NCI-H2029 treated with DMSO at 0.1 percent for 48 hours (cell line): ENCODE measurements around the gene TOM1L2.
"Not testable (repeated sequence)": the region's sequence is repeated elsewhere in the genome, so short reads cannot be mapped to it uniquely, and the experiment has no call there.

ENCODE experiments used
- DNase-seq: peaks from one replicate; lab custom pipeline; 2025; lab: John Stamatoyannopoulos, UW

Gene TOM1L2

GRCh38 chr17:17943281-17943984 is 28.8 kb downstream of the TOM1L2 start:
- DNase-seq = no peak

- DNase-seq = no peak
Measured at GRCh38 chr17:17942846-17943245, 29.4 kb downstream of the TOM1L2 start.

GRCh38 chr17:17941015-17941414 is 31.2 kb downstream of the TOM1L2 start:
- DNase-seq = no peak

GRCh38 chr17:17940441-17940911 is 31.7 kb downstream of the TOM1L2 start:
- no peak for DNase-seq

GRCh38 chr17:17939941-17940340 is 32.3 kb downstream of the TOM1L2 start:
- not testable (repeated sequence) for DNase-seq

GRCh38 chr17:17938388-17939107 is 33.7 kb downstream of the TOM1L2 start:
- DNase-seq = no peak

GRCh38 chr17:17937958-17938357 is 34.2 kb downstream of the TOM1L2 start:
- DNase-seq = no peak

- DNase-seq = no peak
Measured at GRCh38 chr17:17937201-17937853, 34.9 kb downstream of the TOM1L2 start.

GRCh38 chr17:17935321-17936271 is 36.6 kb downstream of the TOM1L2 start:
- DNase-seq = no peak

GRCh38 chr17:17934806-17935205 is 37.4 kb downstream of the TOM1L2 start:
- no peak for DNase-seq

- no peak for DNase-seq
Measured at GRCh38 chr17:17934214-17934613, 38.0 kb downstream of the TOM1L2 start.

GRCh38 chr17:17933775-17934174 is 38.4 kb downstream of the TOM1L2 start:
- DNase-seq = no peak

GRCh38 chr17:17931159-17931558 is 41.0 kb downstream of the TOM1L2 start:
- no peak for DNase-seq

GRCh38 chr17:17930674-17931073 is 41.5 kb downstream of the TOM1L2 start:
- no peak for DNase-seq

GRCh38 chr17:17929655-17930380 is 42.4 kb downstream of the TOM1L2 start:
- no peak for DNase-seq

- DNase-seq = no peak
Measured at GRCh38 chr17:17928398-17929287, 43.6 kb downstream of the TOM1L2 start.

- no peak for DNase-seq
Measured at GRCh38 chr17:17926840-17927449, 45.3 kb downstream of the TOM1L2 start.

- no peak for DNase-seq
Measured at GRCh38 chr17:17926036-17926435, 46.2 kb downstream of the TOM1L2 start.

- DNase-seq = no peak
Measured at GRCh38 chr17:17924857-17925250, 47.3 kb downstream of the TOM1L2 start.
